Measurements from ENCODE around the gene WNT2.

- no peak for TF ChIP-seq POLR2A (IDR thresholded peaks at IDR 0.05; ENCODE audit: low read depth, low read length)
- no peak for TF ChIP-seq TAF1 (IDR thresholded peaks at IDR 0.05; ENCODE audit: low read depth, low read length)
- TF ChIP-seq PAX5 (IDR thresholded peaks at IDR 0.05; ENCODE audit: insufficient read depth, low read length, severe bottlenecking), result no peak
- no peak for TF ChIP-seq POLR2AphosphoS5 (IDR thresholded peaks at IDR 0.05; ENCODE audit: low read depth, low read length)
- no peak for TF ChIP-seq SPI1 (IDR thresholded peaks at IDR 0.05; ENCODE audit: low read depth, low read length)
- TF ChIP-seq POU2F2 (IDR thresholded peaks at IDR 0.05; ENCODE audit: low read depth, low read length), result no peak
These were observed 63.2 kb downstream of the WNT2 start for GRCh38 chr7:117259615-117260014.
